ENCODE data around the gene FAM20C.

The FAM20C gene

GRCh38 chr7:211033-211714 is 18.8 kb downstream of the FAM20C start:
- no peak overlapping the region for H3K4me3 ChIP-seq (ENCODE audit: low read length)
- no peak for TF ChIP-seq ZNF274 (IDR thresholded peaks at IDR 0.05; ENCODE audit: low read depth, low read length)

- TF ChIP-seq ZNF274 (IDR thresholded peaks at IDR 0.05; ENCODE audit: low read depth, low read length): no peak
- H3K4me3 ChIP-seq (ENCODE audit: low read length): no peak overlapping the region
Observed at GRCh38 chr7:211715-212058, 19.3 kb downstream of the FAM20C start.

- TF ChIP-seq ZNF274 (IDR thresholded peaks at IDR 0.05; ENCODE audit: low read depth, low read length): no peak
- H3K4me3 ChIP-seq (ENCODE audit: low read length): no peak overlapping the region
Observed at GRCh38 chr7:212754-213153, 20.4 kb downstream of the FAM20C start.

GRCh38 chr7:213324-213993 is 21.1 kb downstream of the FAM20C start:
- no peak for TF ChIP-seq ZNF274 (IDR thresholded peaks at IDR 0.05; ENCODE audit: low read depth, low read length)
- H3K4me3 ChIP-seq (ENCODE audit: low read length): no peak overlapping the region

- no peak for TF ChIP-seq ZNF274 (IDR thresholded peaks at IDR 0.05; ENCODE audit: low read depth, low read length)
- no peak overlapping the region for H3K4me3 ChIP-seq (ENCODE audit: low read length)
Observed at GRCh38 chr7:214410-215212, 22.2 kb downstream of the FAM20C start.

GRCh38 chr7:216360-217300 is 24.3 kb downstream of the FAM20C start:
- TF ChIP-seq ZNF274 (IDR thresholded peaks at IDR 0.05; ENCODE audit: low read depth, low read length): no peak
- no peak overlapping the region for H3K4me3 ChIP-seq (ENCODE audit: low read length)

GRCh38 chr7:217781-218180 is 25.4 kb downstream of the FAM20C start:
- TF ChIP-seq ZNF274 (IDR thresholded peaks at IDR 0.05; ENCODE audit: low read depth, low read length): no peak
- no peak overlapping the region for H3K4me3 ChIP-seq (ENCODE audit: low read length)

GRCh38 chr7:218316-218715 is 25.9 kb downstream of the FAM20C start:
- no peak for TF ChIP-seq ZNF274 (IDR thresholded peaks at IDR 0.05; ENCODE audit: low read depth, low read length)
- H3K4me3 ChIP-seq (ENCODE audit: low read length): no peak overlapping the region

- H3K4me3 ChIP-seq (ENCODE audit: low read length): no peak overlapping the region
- no peak for TF ChIP-seq ZNF274 (IDR thresholded peaks at IDR 0.05; ENCODE audit: low read depth, low read length)
Observed at GRCh38 chr7:218896-219580, 26.7 kb downstream of the FAM20C start.

GRCh38 chr7:219581-220150 is 27.3 kb downstream of the FAM20C start:
- TF ChIP-seq ZNF274 (IDR thresholded peaks at IDR 0.05; ENCODE audit: low read depth, low read length): no peak
- no peak overlapping the region for H3K4me3 ChIP-seq (ENCODE audit: low read length)

- no peak for TF ChIP-seq ZNF274 (IDR thresholded peaks at IDR 0.05; ENCODE audit: low read depth, low read length)
- no peak overlapping the region for H3K4me3 ChIP-seq (ENCODE audit: low read length)
Observed at GRCh38 chr7:220151-220841, 27.9 kb downstream of the FAM20C start.

GRCh38 chr7:221978-222715 is 29.8 kb downstream of the FAM20C start:
- TF ChIP-seq ZNF274 (IDR thresholded peaks at IDR 0.05; ENCODE audit: low read depth, low read length): no peak
- no peak overlapping the region for H3K4me3 ChIP-seq (ENCODE audit: low read length)
